GM21576 (cell line): ENCODE measurements around the gene ESRRA.
A peak's percentile ranks its signal among the peaks of the same experiment; 100 is the strongest.

Source experiments
- ATAC-seq: cut with Tn5 transposase; IDR thresholded peaks from one replicate; pipeline ENCODE4 v1.9.1; 2021; ENCODE audit warnings: mild to moderate bottlenecking, moderate library complexity; ENCODE audit not compliant: unreplicated experiment

ESRRA gene

GRCh38 chr11:64305075-64305690, at the start of gene ESRRA:
Gene ESRRA, plus strand, starts transcription at chr11:64305524. Its CDS starts 1,656 bp downstream, at chr11:64307180.
- peak; percentile 77 for ATAC-seq

GRCh38 chr11:64256300-64256699, 49.0 kb upstream of the ESRRA start:
- no peak for ATAC-seq

GRCh38 chr11:64258356-64258755, 47.0 kb upstream of the ESRRA start:
- ATAC-seq: no peak

- ATAC-seq: no peak
Measured at GRCh38 chr11:64258946-64259532, 46.3 kb upstream of the ESRRA start.

- ATAC-seq: no peak
Measured at GRCh38 chr11:64259533-64260067, 45.7 kb upstream of the ESRRA start.

GRCh38 chr11:64260147-64260708, 45.1 kb upstream of the ESRRA start:
- ATAC-seq: no peak

GRCh38 chr11:64261556-64262080, 43.7 kb upstream of the ESRRA start:
- no peak for ATAC-seq

- no peak for ATAC-seq
Measured at GRCh38 chr11:64262271-64263002, 42.9 kb upstream of the ESRRA start.

- ATAC-seq: no peak
Measured at GRCh38 chr11:64263021-64263946, 42.0 kb upstream of the ESRRA start.

GRCh38 chr11:64263947-64264317, 41.4 kb upstream of the ESRRA start:
- no peak for ATAC-seq

GRCh38 chr11:64264371-64264852, 40.9 kb upstream of the ESRRA start:
- ATAC-seq: no peak

- no peak for ATAC-seq
Measured at GRCh38 chr11:64265176-64266160, 39.9 kb upstream of the ESRRA start.

GRCh38 chr11:64266339-64266738, 39.0 kb upstream of the ESRRA start:
- ATAC-seq: no peak

GRCh38 chr11:64267207-64267945, 37.9 kb upstream of the ESRRA start:
- no peak for ATAC-seq

GRCh38 chr11:64268025-64268892, 37.1 kb upstream of the ESRRA start:
- no peak for ATAC-seq

GRCh38 chr11:64268893-64269539, 36.3 kb upstream of the ESRRA start:
- peak; percentile 7 for ATAC-seq
